ENCODE results near the gene TMEM119. TPM values are rescaled to one million over a fixed set of nuclear protein-coding genes. Genes with fewer than 3 reads are reported as not detected.

Gene TMEM119
- total RNA-seq, 1 donor from 2014 or later, result 27.2 TPM

GRCh38 chr12:108589028-108589839, 8.7 kb downstream of the TMEM119 start:
- no peak for TF ChIP-seq CTCF (conservative IDR thresholded peaks at IDR 0.05)
- peaks cover 11% of the 10 kb centered on the region for H3K4me1 Mint-ChIP-seq (ENCODE audit: unreplicated experiment)
- DNase-seq (ENCODE audit: extremely low spot score, unreplicated experiment), result peak; percentile 77
- no peaks in the 10 kb centered on the region for H3K36me3 Mint-ChIP-seq
- H3K9me3 Mint-ChIP-seq, result no peaks in the 10 kb centered on the region
- H3K27ac Mint-ChIP-seq, result no peak overlapping the region
- H3K4me3 Mint-ChIP-seq, result peak overlapping the region; percentile 57
- no peaks in the 10 kb centered on the region for H3K27me3 Mint-ChIP-seq

DNA sequence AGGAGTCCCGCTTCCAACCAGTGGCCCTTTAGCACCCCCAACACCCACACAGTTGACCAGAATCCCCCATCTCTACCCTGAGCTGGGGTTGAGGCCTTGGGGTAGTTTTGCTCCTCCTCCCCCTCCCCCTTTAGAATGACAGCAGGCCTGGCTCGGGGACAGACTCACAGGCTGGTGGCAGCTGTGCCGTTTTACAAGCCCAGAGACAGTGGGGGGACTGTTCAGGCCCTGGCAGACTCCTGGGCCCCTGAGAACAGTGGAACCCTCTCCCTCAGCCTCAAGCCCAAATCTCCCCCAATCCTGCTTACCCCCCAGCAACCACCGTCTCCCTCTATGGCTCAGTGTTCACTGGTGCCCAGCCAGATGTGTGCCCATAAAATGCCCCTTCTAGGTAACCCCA, 10.1 kb downstream of the TMEM119 start:
- Mint-ChIP-seq H3K4me3 (no peak overlapping the region), H3K36me3 (no peaks in the 10 kb centered on the region), H3K4me1 (ENCODE audit: unreplicated experiment) (peaks cover 17% of the 10 kb centered on the region), H3K27me3 (no peaks in the 10 kb centered on the region), H3K27ac (no peak overlapping the region), H3K9me3 (no peaks in the 10 kb centered on the region)
- no peak for TF ChIP-seq CTCF (conservative IDR thresholded peaks at IDR 0.05)
- no peak for DNase-seq (ENCODE audit: extremely low spot score, unreplicated experiment)

DNA sequence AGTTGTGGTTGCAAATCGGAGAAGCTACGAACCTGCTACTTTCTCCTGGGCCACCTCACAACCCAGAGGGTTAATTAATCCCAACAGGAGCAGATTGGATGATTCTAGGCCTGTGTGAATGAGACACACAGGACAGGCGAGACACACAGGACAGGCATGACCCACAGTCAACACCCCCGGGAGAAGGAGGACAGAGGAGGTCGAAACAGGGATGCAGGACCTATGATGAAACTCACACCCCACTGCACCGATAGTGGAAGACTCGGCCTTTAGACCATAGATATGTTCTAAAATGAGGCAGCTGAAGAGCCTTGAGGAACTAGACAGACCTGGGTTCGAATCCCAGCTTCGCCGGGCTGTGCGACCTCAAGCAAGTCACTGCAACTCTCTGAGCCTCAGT, 11.6 kb downstream of the TMEM119 start:
- DNase-seq (ENCODE audit: extremely low spot score, unreplicated experiment), result no peak
- Mint-ChIP-seq H3K27ac (no peak overlapping the region), H3K4me1 (ENCODE audit: unreplicated experiment) (peaks cover 17% of the 10 kb centered on the region), H3K9me3 (no peaks in the 10 kb centered on the region), H3K27me3 (no peaks in the 10 kb centered on the region), H3K36me3 (no peaks in the 10 kb centered on the region), H3K4me3 (no peak overlapping the region)
- no peak for TF ChIP-seq CTCF (conservative IDR thresholded peaks at IDR 0.05)

GRCh38 chr12:108585864-108586263, 12.0 kb downstream of the TMEM119 start:
- no peaks in the 10 kb centered on the region for H3K27me3 Mint-ChIP-seq
- no peak overlapping the region for H3K27ac Mint-ChIP-seq
- H3K36me3 Mint-ChIP-seq, result no peaks in the 10 kb centered on the region
- H3K9me3 Mint-ChIP-seq, result no peaks in the 10 kb centered on the region
- no peak overlapping the region for H3K4me3 Mint-ChIP-seq
- TF ChIP-seq CTCF (conservative IDR thresholded peaks at IDR 0.05), result no peak
- no peak for DNase-seq (ENCODE audit: extremely low spot score, unreplicated experiment)
- H3K4me1 Mint-ChIP-seq (ENCODE audit: unreplicated experiment), result peaks cover 17% of the 10 kb centered on the region

DNA sequence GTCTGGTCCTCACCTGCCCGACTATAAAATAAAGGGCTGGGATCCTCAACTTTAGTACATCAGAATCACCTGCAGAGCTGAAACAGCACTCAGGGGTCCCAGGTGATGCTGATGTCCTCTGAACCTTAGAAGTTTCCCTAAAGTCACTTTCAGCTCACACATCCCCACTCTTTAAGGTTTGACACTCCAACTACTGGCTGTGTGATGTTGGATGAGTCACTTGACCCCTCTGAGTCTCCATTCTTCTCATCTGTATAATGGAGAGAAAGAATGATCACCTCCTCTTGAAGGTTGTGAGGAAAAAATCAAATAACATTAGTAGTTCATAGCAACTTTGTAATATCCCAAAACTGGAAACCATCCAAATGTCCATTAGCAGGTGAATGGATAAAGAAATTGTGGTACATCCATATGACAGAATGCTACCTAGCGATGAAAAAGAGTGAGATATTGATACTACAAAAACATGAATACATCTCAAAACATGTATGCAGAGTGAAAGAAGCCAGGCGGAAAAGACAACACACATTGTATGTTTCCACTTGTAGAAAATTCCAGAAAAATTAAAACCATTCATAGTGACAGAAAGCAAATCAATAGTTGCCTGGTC, 13.3 kb downstream of the TMEM119 start:
- H3K27me3 Mint-ChIP-seq, result no peaks in the 10 kb centered on the region

More for the DNA sequence above, 13.3 kb downstream of the TMEM119 start:
- Mint-ChIP-seq H3K36me3 (no peaks in the 10 kb centered on the region), H3K4me1 (ENCODE audit: unreplicated experiment) (peaks cover 19% of the 10 kb centered on the region), H3K9me3 (no peaks in the 10 kb centered on the region), H3K27ac (no peak overlapping the region), H3K4me3 (no peak overlapping the region)
- no peak for TF ChIP-seq CTCF (conservative IDR thresholded peaks at IDR 0.05)
- no peak for DNase-seq (ENCODE audit: extremely low spot score, unreplicated experiment)

Data from type B pancreatic cell (in vitro differentiated cells).